HG03280 (cell line): ENCODE data around the gene CSF2RB.
A peak's percentile ranks its signal among the peaks of the same experiment; 100 is the strongest.

Source experiments
- ATAC-seq: cut with Tn5 transposase; IDR thresholded peaks from one replicate; pipeline ENCODE4 v1.9.1; 2021; ENCODE audit warnings: mild to moderate bottlenecking, moderate library complexity; ENCODE audit not compliant: unreplicated experiment

The CSF2RB gene

DNA sequence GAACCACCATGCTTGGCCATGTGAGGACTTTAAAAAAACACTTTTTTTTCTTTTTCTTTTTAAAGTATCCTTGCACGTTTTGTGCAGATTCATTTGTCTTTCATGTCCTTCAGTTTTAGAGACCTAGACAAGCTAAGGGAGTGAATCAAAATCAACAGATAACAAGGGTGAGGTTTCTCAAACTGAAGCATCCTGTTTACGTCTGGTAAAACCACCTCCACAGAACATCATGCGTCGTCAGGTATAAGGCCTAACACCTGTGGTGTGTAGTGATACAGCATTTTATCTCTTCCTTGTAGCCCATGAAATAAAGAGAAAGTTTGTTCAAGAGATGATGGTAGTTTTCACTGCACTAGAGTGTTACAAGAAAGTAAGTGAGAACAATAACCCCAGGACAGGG is 26.3 kb upstream of the CSF2RB start:
- no peak for ATAC-seq

GRCh38 chr22:36891646-36892045 is 21.8 kb upstream of the CSF2RB start:
- ATAC-seq, result no peak

DNA sequence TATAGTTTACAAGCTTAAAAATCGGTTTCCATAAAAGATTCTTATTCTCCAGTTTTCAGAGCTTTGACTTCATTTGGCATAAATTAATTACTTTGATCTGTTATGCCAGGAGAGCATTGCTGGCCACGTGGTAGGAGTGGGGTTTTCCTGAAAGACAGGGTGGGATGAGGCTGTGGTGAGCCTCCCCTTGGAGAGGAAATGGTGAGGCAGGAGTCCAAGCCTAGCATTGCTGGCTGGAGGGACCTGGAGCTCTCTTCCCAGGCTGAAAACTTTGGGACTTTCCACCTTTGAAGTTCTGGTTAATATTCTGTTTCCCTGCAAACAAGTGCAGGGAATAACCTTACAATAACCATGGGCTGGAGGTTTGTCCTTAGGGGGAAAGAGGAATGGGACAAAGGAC is 21.1 kb upstream of the CSF2RB start:
- no peak for ATAC-seq

DNA sequence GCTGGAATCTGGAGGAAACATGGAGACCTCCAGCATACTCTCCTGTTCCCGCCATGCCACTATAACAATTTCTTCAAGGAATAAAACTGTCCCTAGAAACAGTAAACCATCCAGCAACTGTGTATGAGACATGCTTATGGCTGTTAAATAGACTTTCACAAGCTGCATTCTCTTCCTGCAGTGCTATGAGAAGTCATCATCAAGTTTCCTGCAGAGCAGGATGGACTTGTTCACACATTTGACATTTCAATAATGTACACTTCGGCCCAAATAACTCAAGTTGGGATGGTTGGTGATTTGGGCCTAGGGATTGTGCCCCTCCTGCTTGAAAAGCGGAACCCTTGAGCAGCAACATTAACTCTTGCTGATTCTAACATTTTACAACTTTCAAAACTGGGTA is 20.2 kb upstream of the CSF2RB start:
- no peak for ATAC-seq

GRCh38 chr22:36894266-36894665 is 19.2 kb upstream of the CSF2RB start:
- no peak for ATAC-seq

DNA sequence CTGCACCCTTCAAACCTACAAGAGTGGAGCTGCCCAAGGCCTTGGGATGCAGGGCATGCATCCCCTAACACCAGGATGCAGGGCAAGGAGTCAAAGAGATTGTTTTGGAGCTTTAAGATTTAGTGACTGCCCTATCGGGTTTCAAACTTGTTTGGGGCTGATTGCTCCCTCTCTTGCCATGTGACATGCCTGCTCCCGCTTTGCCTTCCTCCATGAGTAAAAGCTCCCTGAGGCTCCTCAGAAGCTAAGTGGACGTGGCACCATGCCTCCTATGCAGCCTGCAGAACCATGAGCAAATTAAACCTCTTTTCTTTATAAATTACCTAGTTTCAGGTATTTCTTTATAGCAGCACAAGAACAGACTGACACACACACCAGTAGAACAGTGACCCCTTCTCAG is 15.8 kb upstream of the CSF2RB start:
- no peak for ATAC-seq

DNA sequence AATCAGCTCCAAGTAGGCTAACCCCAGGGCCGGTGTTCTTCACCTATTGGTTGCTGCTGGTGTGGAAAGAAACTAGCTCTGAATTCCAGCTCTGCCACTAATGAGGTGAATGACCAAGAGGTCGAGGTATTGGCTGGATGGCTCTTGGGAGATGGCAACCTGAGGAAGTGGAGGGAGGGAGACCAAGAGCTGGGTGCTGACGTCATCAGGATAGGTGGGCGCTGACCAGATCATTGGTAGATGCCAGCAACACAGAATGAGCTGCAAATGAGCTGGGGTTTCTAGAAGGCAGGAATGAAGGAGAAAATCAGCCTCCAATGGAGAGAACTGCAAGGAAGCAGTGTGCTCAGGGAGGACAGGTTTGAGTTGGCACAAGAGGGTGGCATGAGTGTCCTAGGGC is 14.7 kb upstream of the CSF2RB start:
- no peak for ATAC-seq

GRCh38 chr22:36899498-36899897 is 13.9 kb upstream of the CSF2RB start:
- ATAC-seq, result no peak

DNA sequence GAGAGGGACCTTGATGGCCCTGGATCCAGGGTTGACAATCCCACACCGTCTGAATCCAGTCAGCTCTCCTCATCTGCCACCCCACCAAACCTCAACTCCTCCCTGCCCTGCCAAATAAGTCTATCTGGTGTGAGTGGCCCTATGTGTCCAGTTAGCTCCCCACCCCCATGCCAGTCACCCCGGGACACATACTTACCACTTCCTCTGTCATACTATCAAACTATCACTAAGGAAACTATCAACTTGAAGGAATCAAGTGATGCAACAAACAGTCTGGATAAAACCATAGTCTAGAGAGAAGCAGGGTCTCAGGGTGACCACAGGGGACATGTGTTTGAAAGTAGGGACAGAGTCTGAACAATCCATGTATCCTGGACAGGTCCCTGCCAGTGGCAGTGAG is 13.2 kb upstream of the CSF2RB start:
- ATAC-seq, result no peak

- no peak for ATAC-seq
Observed at GRCh38 chr22:36900880-36901279, 12.5 kb upstream of the CSF2RB start.

- peak; percentile 74 for ATAC-seq
Observed at GRCh38 chr22:36901411-36902142, 11.9 kb upstream of the CSF2RB start.

DNA sequence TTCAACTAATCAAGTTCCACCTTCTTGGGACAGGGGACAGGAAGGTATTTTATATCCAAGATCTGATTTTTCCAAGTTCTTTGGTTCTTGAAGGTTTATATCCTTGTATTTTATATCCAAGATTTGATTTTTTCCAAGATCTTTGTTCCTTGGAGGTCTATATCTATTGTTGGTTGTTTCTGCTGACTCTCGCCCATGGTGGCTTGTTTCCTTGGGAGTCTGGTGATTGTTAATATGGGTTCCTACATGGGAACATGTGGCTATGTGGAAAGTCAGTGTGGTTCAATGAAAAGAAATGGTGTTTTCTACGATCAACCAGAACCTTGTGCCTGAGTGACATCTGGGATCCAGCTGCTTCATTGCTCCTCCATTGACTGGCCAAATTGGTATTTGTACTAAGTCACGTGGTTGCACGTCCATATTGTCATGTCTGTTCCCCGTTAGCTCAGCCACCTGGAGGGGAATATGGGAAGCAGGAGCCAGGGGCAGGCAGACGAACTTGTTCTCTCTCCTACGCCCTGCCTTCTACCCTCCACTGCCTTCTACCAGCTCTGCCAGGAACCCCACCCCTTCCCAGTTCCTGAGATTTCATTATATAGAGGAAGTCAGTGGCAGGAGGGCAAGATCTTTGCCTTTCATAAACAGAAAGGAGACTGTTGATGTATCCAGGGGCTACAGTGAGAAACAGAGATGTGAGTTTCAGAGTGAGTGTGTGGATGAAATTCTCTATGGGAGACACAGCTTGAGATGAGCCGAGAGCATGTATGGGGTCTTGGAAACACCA is 11.1 kb upstream of the CSF2RB start:
- ATAC-seq, result no peak

DNA sequence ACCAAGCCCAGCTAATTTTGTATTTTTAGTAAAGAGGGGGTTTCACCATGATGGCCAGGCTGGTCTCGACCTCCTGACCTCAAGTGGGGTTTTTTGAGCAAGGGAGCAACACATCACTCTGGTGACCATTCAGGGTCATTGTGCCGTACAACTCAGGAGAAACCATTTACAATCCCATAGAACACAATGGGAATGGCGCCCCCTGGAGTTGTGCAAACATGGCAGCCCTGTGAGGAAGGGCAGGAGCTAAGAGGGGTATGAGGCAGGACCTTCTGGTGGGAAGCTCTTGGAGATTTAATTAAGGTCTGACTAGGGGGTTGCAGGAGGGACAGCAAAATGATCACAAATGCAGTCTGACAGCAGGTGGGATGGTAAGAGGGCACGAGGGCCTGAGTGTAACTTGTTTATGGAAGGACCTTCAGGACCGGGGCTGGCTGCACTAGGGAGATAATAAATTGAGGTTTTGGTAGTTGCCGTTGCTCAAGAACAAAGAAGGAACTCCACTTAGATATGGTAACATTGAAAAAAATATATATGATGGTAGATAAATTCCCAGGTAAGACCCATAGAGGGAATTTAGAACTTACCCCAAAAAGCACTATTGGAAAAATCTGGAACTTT is 9.1 kb upstream of the CSF2RB start:
- ATAC-seq, result no peak

DNA sequence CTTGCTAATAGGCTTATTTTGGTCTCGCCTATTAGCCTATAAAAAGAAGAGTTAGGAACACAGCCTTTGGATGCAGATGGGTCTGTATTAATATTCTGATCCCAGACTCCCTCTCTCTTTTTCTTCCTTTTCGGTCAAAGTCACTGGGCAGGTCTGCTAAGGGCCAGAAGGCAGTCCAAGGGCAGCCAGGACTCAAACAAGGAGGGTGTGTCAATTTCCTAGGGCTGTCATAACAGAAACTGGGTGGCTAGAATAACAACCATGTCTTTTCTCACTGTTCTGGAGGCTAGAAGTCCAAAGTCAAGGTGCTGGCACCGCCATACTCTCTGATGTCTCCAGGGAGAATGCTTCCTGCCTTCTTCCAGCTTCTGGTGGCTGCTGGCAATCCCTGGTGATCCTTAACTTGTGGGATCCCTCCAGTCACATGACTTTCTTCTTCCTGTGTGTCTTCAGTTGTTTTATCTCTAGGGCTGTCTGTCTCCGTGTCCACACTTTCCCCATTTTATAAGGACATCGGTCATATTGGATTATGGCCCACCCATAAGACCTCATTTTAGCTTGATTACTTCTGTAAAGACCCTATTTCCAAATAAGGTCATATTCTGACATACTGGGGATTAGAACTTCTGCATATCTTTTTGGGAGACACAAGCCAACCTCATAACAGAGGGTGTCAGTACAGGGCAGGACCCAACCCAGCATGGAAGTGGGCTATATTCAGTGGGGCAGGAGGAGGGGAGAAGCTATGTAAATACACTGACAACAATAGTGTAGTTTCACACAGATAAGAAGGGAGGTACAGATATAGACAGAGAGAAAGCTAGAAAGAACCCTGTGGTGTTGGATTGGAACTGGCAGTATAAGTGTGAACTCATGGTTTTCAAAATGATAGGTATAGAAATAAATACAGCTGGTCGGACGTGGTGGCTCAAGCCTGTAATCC is 5.9 kb upstream of the CSF2RB start:
- no peak for ATAC-seq

DNA sequence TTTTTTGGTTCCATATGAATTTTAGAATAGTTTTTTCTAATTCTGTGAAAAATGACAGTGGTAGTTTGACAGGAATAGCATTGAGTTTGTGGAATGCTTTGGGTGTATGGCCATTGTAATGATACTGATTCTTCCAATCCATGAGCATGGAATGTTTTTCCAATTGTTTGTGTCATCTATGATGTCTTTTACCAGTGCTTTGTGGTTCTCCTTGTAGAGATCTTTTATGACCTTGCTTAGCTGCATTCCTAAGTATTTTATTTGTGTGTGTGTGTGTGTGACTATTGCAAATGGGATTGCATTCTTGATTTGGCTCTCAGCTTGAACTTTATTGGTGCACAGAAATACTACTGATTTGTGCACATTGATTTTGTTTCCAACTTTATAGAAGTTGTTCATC is 3.0 kb upstream of the CSF2RB start:
- ATAC-seq, result no peak

DNA sequence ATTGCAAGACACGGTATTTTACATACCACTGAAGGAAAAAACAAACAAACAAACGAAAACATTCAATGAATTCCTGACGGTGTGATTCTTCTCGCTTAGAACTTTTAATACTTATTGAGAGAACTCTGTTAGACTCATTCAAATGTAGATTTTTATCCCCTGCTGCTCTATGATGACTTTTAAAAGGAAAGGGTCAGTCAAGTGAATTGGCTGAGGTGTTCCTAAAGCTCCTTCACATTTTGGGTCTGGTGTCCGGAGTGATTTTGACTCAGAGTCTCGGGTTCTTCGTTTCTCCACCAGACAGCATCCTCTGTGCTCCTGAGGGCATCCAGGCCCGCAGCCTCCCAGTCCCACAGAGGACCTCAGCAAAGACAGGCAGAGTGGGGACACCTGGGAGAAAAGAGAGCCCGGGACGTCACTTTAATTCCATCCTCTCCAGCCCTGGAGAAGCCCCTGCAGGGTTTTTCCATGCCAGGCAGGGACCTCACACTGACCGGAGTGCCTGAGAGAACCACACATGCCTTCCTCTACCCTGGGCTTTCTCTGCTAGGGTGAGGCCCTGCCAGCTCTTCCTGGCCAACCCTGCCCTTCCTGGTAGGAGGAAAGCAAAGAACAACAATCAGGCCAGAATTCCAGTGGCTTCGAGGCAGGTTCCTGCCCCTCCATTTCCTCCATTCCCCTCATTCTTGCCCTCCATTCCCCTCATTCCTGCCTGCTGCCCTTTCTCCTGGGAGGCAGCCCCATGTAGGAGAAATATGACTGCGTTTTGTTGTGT is 1.4 kb upstream of the CSF2RB start:
- no peak for ATAC-seq

DNA sequence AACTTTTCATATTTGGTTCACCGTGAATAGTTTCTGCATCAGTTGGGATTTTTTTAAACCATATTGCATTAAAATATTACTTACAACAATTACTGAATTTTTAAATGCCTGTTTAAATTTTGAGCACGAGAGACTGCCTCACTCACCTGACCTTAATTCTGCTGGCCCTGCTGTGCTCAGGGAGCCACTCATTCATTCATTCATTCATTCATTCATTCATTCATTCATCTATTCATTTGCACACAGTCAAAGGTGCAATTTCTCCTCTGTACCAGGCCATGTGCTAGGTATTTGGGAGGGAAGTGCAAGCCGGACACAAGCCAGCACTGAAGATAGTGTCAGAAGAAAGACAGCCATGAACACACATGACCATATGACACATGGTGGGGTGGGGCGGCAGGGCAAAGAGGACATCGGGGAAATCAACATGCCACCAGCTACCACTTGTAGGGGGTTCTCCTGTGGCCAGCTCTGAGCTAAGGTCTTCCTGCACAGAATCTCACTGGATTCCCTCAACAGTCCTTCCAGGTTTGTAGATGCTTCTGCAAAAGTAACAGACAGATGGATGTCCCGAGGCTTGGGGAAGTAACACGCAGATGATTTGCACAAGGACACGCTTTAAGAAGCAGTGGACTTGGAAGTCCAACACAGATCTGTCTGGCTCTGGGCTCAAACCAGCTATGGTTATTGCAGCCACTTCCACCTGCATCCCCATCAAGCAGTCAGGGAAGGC is 568 bp upstream of the CSF2RB start:
- ATAC-seq, result no peak

GRCh38 chr22:36914390-36914752 is 943 bp downstream of the CSF2RB start:
- no peak for ATAC-seq

GRCh38 chr22:36916034-36916433 is 2.6 kb downstream of the CSF2RB start:
- no peak for ATAC-seq
